Liver (tissue), 9 donors: ENCODE data around the gene SCAMP5. TPM values are rescaled to one million over a fixed set of nuclear protein-coding genes. Genes with fewer than 3 reads are reported as not detected.

Experiments used
- DNase-seq: peaks from one replicate; pipeline ENCODE4 v3.0.0-alpha.2; 2017; ENCODE audit warnings: low spot score
- H3K27ac ChIP-seq, 2 donors: one replicate each; pipeline ENCODE4 v1.7.0; 2013; ENCODE audit warnings: inconsistent platforms in 2 of 2, low read length in 2 of 2, control low read depth in 1 of 2, low read depth in 1 of 2, mild to moderate bottlenecking in 1 of 2
- H3K27me3 ChIP-seq, 4 donors: one replicate each; pipeline versions ENCODE4 v1.6.1 to v1.7.0; 2013; ENCODE audit warnings: low read length in 3 of 4, inconsistent platforms in 1 of 4, mild to moderate bottlenecking in 1 of 4, moderate library complexity in 1 of 4; ENCODE audit not compliant: control insufficient read depth in 4 of 4, insufficient read depth in 4 of 4
- H3K36me3 ChIP-seq, 4 donors: one replicate each; pipeline versions ENCODE4 v1.6.1 to v1.7.0; 2013; ENCODE audit warnings: low read length in 3 of 4, mild to moderate bottlenecking in 3 of 4, low read depth in 1 of 4, moderate library complexity in 1 of 4; ENCODE audit not compliant: control insufficient read depth in 4 of 4, insufficient read depth in 3 of 4
- H3K4me1 ChIP-seq, 4 donors: one replicate each; pipeline versions ENCODE4 v1.6.1 to v1.7.0; 2013; ENCODE audit warnings: low read length in 3 of 4, mild to moderate bottlenecking in 3 of 4, moderate library complexity in 1 of 4; ENCODE audit not compliant: control insufficient read depth in 4 of 4, insufficient read depth in 4 of 4
- H3K4me3 ChIP-seq, 3 donors: one replicate each; pipeline versions ENCODE4 v1.6.1 to v1.7.0; 2013; ENCODE audit warnings: low read length in 3 of 3, control low read depth in 1 of 3, low read depth in 1 of 3, mild to moderate bottlenecking in 1 of 3
- H3K9ac ChIP-seq, 2 donors: one replicate each; pipeline ENCODE4 v1.7.0; 2013; ENCODE audit warnings: low read length in 2 of 2, mild to moderate bottlenecking in 2 of 2, moderate library complexity in 2 of 2, control low read depth in 1 of 2, low read depth in 1 of 2
- H3K9me3 ChIP-seq, 4 donors: one replicate each; pipeline versions ENCODE4 v1.6.1 to v1.7.0; 2013; ENCODE audit warnings: low read length in 3 of 4; ENCODE audit not compliant: control insufficient read depth in 4 of 4
- EGR1 ChIP-seq, 2 donors: IDR thresholded peaks; 2 replicates each; pipeline ENCODE4 v1.6.1; 2016 to 2018; ENCODE audit warnings: antibody characterized with exemption in 2 of 2, low read depth in 2 of 2
- FOXA1 ChIP-seq: IDR thresholded peaks from 2 replicates; pipeline ENCODE4 v1.6.1; 2016; ENCODE audit warnings: antibody characterized with exemption
- FOXA2 ChIP-seq: IDR thresholded peaks from 2 replicates; pipeline ENCODE4 v1.6.1; 2016; ENCODE audit warnings: antibody characterized with exemption
- GABPA ChIP-seq, 2 donors: IDR thresholded peaks in 1 of 2; conservative IDR thresholded peaks in 1 of 2; 2 replicates each; pipeline ENCODE4 v1.6.1; 2016; ENCODE audit warnings: antibody characterized with exemption in 2 of 2, mild to moderate bottlenecking in 1 of 2, moderate library complexity in 1 of 2
- HNF4A ChIP-seq, 2 donors: conservative IDR thresholded peaks; 2 replicates each; pipeline ENCODE4 v1.6.1; 2016; ENCODE audit warnings: antibody characterized with exemption in 2 of 2, mild to moderate bottlenecking in 2 of 2
- HNF4G ChIP-seq: IDR thresholded peaks from 2 replicates; pipeline ENCODE4 v1.6.1; 2016; ENCODE audit warnings: antibody characterized with exemption
- JUND ChIP-seq, 2 donors: IDR thresholded peaks; 2 replicates each; pipeline ENCODE4 v1.6.1; 2016; ENCODE audit warnings: antibody characterized with exemption in 2 of 2
- NR2F2 ChIP-seq: IDR thresholded peaks from 2 replicates; pipeline ENCODE4 v1.6.1; 2016; ENCODE audit warnings: antibody characterized with exemption
- RAD21 ChIP-seq, 2 donors: IDR thresholded peaks; 2 replicates each; pipeline ENCODE4 v1.6.1; 2016; ENCODE audit warnings: antibody characterized with exemption in 2 of 2, mild to moderate bottlenecking in 2 of 2
- RXRA ChIP-seq, 2 donors: IDR thresholded peaks; 2 replicates each; pipeline ENCODE4 v1.6.1; 2017 to 2018; ENCODE audit warnings: antibody characterized with exemption in 2 of 2, mild to moderate bottlenecking in 1 of 2
- SP1 ChIP-seq: IDR thresholded peaks from 2 replicates; pipeline ENCODE4 v1.6.1; 2018; ENCODE audit warnings: antibody characterized with exemption, mild to moderate bottlenecking
- TAF1 ChIP-seq: conservative IDR thresholded peaks from 2 replicates; pipeline ENCODE4 v1.6.1; 2016; ENCODE audit warnings: antibody characterized with exemption, mild to moderate bottlenecking
- YY1 ChIP-seq: IDR thresholded peaks from 2 replicates; pipeline ENCODE4 v1.6.1; 2016; ENCODE audit warnings: antibody characterized with exemption, mild to moderate bottlenecking
- WGBS: extraction: QIAGEN DNeasy Blood & Tissue Kit; methylation state at CpG from one replicate; pipeline ENCODE4 v1.1.7; 2013; 5-methylcytosine and 5-hydroxymethylcytosine counted together
- polyA plus RNA-seq, 2 donors: library from polyadenylated mRNA; stranded (reverse) in 1 of 2; unstranded in 1 of 2; fragments of 200-250 nt in 1 of 2; fragments of >200 nt in 1 of 2; fragmentation: Nextera tagmentation in 1 of 2; extraction: Ambion mirVana in 1 of 2; gene quantifications; one replicate each; pipeline versions ENCODE4 v1.2.1 to v1.2.3, GENCODE V29; 2013 to 2015
- total RNA-seq, 2 donors: library from RNA; depleted of rRNA; stranded (reverse); fragments of >200 nt; gene quantifications; one replicate each; pipeline ENCODE4 v1.2.3, GENCODE V29; 2014
- TF ChIP-seq, protein P1 (sequence below): IDR thresholded peaks from 2 replicates; pipeline ENCODE4 v1.6.1; 2016; ENCODE audit warnings: antibody characterized with exemption
- TF ChIP-seq, protein P2 (sequence below): IDR thresholded peaks from 2 replicates; pipeline ENCODE4 v1.6.1; 2016; ENCODE audit warnings: antibody characterized with exemption
- TF ChIP-seq, protein P3 (sequence below): IDR thresholded peaks from 2 replicates; pipeline ENCODE4 v1.6.1; 2016; ENCODE audit warnings: antibody characterized with exemption
- TF ChIP-seq, protein P4 (sequence below): IDR thresholded peaks from 2 replicates; pipeline ENCODE4 v1.6.1; 2016; ENCODE audit warnings: antibody characterized with exemption, mild to moderate bottlenecking
- TF ChIP-seq, protein P5 (sequence below): fragments of 150-350 bp; IDR thresholded peaks from 2 replicates; pipeline ENCODE4 v1.5.1; 2017; ENCODE audit warnings: improper control_type of control experiment, low read depth, low read length; ENCODE audit not compliant: missing input control
- donor health status: healthy.
- donor health status: healthy.
- donor health status: healthy.
- donor health status: healthy.
- donor health status: healthy.

The SCAMP5 gene
- total and polyA plus RNA-seq, 4 donors = 0.50 to 7.5 (median 5.7) TPM

DNA sequence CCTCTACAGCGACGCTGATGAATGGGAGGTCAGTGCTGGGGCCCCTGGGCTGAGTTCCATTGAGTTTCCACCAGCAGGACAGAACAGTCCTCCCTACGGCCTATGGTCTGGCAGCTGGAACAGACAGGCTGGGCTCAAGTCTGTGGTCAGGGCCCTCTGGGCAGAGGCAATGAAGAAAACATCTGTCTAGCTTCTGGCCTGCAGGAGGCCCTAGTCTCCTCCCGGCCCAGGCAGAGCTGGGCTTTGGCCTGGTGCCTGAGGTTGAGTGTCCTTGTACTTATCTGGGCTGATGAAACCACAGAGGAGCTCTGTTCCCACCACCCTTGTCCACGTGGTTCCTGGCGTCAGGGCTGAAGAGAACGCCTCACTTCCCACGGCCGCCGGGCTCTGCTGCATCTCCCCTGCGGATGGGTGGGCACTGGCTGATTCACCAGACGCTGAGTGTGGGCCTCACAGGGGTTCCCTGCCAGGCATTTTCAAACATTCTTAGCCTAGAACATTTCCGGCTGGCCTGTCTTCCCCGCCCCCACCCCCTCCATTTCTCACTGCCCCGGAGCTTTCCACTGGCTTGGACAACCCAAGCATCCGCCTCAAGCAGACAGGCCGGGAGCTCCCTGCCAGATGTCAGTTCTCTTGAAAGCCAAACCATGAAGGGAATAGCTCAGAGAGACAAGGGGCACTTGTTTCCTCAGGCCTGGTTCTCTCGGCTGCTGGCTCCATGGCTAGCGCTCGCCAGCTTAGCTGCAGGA is 48.3 kb downstream of the SCAMP5 start:
- Histone ChIP-seq H3K36me3 (no peaks in the 10 kb centered on the region), H3K9ac (no peak overlapping the region), H3K4me1 (peaks cover 2 to 27% (median 14%) of the 10 kb centered on the region in 4 donors), H3K27ac (peak overlapping the region; percentile 84 to 90), H3K4me3 (no peak overlapping the region), H3K27me3 (no peaks in the 10 kb centered on the region), H3K9me3 (no peaks in the 10 kb centered on the region)
- DNase-seq = peak; percentile 69
- 63% methylated on average over 20 of the region's 20 CpGs for WGBS
- TF ChIP-seq, protein P1, sequence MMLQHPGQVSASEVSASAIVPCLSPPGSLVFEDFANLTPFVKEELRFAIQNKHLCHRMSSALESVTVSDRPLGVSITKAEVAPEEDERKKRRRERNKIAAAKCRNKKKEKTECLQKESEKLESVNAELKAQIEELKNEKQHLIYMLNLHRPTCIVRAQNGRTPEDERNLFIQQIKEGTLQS = peak; percentile 64
- TF ChIP-seq EGR1 (IDR thresholded peaks at IDR 0.05; ENCODE audit: low read depth in 2 of 2) = no peak
- TF ChIP-seq HNF4G = no peak
- TF ChIP-seq HNF4A (conservative IDR thresholded peaks at IDR 0.05) = peak in 1 of 2 donors; percentile 26
- peak; percentile 55 for TF ChIP-seq YY1
- TF ChIP-seq, protein P2, sequence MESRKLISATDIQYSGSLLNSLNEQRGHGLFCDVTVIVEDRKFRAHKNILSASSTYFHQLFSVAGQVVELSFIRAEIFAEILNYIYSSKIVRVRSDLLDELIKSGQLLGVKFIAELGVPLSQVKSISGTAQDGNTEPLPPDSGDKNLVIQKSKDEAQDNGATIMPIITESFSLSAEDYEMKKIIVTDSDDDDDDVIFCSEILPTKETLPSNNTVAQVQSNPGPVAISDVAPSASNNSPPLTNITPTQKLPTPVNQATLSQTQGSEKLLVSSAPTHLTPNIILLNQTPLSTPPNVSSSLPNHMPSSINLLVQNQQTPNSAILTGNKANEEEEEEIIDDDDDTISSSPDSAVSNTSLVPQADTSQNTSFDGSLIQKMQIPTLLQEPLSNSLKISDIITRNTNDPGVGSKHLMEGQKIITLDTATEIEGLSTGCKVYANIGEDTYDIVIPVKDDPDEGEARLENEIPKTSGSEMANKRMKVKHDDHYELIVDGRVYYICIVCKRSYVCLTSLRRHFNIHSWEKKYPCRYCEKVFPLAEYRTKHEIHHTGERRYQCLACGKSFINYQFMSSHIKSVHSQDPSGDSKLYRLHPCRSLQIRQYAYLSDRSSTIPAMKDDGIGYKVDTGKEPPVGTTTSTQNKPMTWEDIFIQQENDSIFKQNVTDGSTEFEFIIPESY = no peak
- no peak for TF ChIP-seq FOXA1
- no peak for TF ChIP-seq TAF1
- peak; percentile 32 to 54 for TF ChIP-seq RXRA (IDR thresholded peaks at IDR 0.05)
- TF ChIP-seq JUND (IDR thresholded peaks at IDR 0.05) = peak in 1 of 2 donors; percentile 17
- TF ChIP-seq, protein P3, sequence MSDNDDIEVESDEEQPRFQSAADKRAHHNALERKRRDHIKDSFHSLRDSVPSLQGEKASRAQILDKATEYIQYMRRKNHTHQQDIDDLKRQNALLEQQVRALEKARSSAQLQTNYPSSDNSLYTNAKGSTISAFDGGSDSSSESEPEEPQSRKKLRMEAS = peak; percentile 48
- TF ChIP-seq RAD21 (IDR thresholded peaks at IDR 0.05) = peak; percentile 73 to 80
- peak; percentile 66 for TF ChIP-seq SP1
- TF ChIP-seq FOXA2 = no peak
- TF ChIP-seq, protein P4, sequence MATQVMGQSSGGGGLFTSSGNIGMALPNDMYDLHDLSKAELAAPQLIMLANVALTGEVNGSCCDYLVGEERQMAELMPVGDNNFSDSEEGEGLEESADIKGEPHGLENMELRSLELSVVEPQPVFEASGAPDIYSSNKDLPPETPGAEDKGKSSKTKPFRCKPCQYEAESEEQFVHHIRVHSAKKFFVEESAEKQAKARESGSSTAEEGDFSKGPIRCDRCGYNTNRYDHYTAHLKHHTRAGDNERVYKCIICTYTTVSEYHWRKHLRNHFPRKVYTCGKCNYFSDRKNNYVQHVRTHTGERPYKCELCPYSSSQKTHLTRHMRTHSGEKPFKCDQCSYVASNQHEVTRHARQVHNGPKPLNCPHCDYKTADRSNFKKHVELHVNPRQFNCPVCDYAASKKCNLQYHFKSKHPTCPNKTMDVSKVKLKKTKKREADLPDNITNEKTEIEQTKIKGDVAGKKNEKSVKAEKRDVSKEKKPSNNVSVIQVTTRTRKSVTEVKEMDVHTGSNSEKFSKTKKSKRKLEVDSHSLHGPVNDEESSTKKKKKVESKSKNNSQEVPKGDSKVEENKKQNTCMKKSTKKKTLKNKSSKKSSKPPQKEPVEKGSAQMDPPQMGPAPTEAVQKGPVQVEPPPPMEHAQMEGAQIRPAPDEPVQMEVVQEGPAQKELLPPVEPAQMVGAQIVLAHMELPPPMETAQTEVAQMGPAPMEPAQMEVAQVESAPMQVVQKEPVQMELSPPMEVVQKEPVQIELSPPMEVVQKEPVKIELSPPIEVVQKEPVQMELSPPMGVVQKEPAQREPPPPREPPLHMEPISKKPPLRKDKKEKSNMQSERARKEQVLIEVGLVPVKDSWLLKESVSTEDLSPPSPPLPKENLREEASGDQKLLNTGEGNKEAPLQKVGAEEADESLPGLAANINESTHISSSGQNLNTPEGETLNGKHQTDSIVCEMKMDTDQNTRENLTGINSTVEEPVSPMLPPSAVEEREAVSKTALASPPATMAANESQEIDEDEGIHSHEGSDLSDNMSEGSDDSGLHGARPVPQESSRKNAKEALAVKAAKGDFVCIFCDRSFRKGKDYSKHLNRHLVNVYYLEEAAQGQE = no peak
- TF ChIP-seq, protein P5, sequence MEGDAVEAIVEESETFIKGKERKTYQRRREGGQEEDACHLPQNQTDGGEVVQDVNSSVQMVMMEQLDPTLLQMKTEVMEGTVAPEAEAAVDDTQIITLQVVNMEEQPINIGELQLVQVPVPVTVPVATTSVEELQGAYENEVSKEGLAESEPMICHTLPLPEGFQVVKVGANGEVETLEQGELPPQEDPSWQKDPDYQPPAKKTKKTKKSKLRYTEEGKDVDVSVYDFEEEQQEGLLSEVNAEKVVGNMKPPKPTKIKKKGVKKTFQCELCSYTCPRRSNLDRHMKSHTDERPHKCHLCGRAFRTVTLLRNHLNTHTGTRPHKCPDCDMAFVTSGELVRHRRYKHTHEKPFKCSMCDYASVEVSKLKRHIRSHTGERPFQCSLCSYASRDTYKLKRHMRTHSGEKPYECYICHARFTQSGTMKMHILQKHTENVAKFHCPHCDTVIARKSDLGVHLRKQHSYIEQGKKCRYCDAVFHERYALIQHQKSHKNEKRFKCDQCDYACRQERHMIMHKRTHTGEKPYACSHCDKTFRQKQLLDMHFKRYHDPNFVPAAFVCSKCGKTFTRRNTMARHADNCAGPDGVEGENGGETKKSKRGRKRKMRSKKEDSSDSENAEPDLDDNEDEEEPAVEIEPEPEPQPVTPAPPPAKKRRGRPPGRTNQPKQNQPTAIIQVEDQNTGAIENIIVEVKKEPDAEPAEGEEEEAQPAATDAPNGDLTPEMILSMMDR = peak; percentile 18
- TF ChIP-seq GABPA (IDR thresholded peaks at IDR 0.05 in 1 of 2, conservative IDR thresholded peaks at IDR 0.05 in 1 of 2) = no peak
- peak; percentile 69 for TF ChIP-seq NR2F2
